HuH-7.5 (cell line): ENCODE results near the gene FBXO3.
"Not testable (repeated sequence)": the region's sequence is repeated elsewhere in the genome, so short reads cannot be mapped to it uniquely, and the experiment has no call there.

Experiments
- DNase-seq: peaks from one replicate; pipeline ENCODE4 v3.0.0; 2011; ENCODE audit warnings: low spot score

The FBXO3 gene, protein sequence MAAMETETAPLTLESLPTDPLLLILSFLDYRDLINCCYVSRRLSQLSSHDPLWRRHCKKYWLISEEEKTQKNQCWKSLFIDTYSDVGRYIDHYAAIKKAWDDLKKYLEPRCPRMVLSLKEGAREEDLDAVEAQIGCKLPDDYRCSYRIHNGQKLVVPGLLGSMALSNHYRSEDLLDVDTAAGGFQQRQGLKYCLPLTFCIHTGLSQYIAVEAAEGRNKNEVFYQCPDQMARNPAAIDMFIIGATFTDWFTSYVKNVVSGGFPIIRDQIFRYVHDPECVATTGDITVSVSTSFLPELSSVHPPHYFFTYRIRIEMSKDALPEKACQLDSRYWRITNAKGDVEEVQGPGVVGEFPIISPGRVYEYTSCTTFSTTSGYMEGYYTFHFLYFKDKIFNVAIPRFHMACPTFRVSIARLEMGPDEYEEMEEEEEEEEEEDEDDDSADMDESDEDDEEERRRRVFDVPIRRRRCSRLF

DNA sequence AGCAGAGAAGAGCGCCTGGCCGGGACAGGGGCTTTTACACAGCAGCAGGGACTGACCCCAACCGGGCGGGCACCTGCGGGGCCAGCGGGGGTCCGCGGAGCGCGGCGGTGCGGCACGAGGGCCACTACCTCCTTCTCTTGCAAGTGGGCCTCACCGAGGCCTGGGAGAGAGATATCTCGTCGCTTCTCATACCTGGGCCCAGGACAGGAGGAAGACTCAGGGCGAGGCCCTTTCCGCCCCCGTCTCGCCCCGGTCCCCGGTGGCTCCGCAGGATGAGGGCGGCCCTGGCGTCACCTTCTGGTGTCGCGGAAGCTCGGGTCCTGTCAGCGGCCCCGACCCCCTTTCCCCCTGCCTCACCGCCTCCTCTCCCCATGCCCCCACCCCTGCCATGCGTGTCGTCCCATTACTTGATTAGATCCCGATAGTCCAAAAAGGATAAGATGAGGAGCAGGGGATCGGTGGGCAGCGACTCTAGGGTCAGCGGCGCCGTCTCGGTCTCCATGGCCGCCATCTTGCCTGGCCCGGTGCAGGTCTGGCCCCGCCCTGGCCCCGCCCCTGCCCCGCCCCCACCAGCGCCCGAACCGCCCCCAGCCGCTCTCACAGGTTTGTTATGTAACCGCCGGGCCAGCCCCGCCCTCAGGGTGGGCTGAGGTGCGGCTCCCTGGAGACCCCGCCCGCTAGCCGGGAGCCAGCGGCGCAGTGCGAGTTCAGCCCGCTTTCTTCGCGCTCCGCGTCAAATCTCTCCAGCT is at the start of gene FBXO3:
Gene FBXO3, minus strand, starts transcription at position 534 of the 749 bp plus-strand sequence. Its CDS starts 23 bp downstream, at position 511.
- DNase-seq: peak; percentile 69

DNA sequence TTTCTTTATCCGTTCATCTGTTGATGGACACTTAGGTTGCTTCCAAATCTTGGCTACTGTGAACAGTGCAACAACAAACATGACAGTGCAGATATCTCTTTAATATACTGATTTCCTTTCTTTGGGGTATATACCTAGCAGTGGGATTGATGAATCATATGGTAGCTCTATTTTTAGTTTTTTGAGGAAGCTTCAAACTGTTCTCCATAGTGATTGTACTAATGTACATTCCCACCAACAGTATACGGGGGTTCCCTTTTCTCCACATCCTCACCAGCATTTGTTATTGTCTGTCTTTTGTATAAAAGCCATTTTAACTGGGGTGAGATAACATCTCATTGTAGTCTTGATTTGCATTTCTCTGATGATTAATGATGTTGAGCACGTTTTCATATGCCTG is 48.7 kb upstream of the FBXO3 start:
- DNase-seq: not testable (repeated sequence)

DNA sequence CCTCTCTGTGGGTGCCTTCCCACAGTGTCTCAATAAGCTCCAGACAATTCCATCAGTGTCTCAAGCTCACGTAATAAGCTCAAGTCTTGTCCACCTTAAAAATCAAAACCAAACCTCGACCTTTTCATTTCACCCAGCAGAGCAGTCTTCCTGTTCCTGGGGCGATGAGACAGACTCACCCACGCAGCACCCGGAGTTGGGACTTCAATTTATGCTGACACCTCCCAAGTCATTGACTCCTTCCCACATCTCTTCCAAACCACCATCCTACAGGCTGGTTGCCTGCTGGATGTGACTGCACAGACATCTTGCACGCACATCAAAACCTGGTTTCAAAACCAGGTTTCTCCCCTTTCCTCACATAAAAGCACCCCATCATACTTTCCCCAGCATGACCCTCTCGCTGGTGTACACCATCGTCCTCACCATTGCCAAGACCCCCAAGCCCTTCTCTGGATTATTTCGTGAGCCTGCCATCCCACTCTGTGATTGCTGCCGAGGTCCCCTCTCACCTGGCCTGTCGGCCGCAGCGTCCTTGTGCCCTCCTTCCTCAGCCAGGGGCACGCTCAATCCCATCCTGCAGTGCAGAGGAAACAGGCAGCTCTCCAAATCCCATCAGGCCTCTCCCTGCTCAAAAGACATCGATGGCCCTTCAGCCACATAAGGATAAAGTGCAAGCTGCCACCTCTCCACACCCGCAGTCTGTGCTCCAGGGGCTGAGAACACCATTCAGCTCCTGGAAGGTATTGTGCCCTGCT is 45.1 kb upstream of the FBXO3 start:
- DNase-seq: no peak

DNA sequence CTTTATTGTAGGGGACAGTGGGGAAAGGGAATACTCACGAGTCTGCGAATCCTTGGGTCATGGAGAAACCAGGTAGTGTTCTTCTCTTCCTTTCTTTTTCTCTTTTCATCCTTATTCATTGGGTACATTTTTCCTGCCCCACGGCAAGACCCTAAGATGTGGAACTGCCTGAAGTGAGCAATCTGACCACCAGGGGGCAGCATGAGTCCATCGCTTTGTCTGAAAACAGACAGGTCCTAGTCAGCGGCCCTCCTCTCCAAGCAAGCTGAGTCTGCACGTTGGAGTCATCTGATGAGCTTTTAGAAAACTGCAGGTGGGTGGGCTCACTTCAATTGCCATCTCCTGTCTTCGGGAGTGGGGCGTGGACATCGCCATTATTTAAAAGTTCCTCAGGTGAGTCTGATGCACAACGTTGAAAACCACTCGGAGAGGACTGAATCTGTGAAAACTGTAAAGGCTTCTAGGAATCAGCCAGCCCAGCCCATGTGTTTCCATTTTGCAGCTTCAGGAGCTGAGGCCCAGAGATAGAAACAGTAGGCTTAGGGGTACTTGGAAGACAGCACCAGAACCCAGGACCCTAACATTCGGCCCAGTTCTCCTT is 34.0 kb upstream of the FBXO3 start:
- DNase-seq: peak; percentile 45

DNA sequence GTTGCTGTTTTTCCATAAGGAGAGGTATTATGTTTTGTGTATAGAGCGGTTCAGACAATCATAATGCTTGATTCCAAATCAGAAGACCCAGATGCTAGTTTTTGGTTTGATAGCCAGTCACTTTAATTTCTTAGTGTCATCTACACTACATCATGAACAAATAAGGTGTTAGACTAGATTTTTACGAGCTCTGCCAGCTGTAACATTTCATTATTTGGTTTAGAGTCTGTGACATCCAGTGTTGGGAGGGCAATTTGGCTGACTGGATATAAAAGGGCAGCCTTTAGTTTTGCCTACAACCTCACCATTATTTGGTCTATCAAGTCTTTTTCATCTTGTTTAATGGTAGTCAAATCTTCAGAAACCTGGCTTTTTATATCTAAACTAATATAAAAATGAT is 30.2 kb upstream of the FBXO3 start:
- no peak for DNase-seq

DNA sequence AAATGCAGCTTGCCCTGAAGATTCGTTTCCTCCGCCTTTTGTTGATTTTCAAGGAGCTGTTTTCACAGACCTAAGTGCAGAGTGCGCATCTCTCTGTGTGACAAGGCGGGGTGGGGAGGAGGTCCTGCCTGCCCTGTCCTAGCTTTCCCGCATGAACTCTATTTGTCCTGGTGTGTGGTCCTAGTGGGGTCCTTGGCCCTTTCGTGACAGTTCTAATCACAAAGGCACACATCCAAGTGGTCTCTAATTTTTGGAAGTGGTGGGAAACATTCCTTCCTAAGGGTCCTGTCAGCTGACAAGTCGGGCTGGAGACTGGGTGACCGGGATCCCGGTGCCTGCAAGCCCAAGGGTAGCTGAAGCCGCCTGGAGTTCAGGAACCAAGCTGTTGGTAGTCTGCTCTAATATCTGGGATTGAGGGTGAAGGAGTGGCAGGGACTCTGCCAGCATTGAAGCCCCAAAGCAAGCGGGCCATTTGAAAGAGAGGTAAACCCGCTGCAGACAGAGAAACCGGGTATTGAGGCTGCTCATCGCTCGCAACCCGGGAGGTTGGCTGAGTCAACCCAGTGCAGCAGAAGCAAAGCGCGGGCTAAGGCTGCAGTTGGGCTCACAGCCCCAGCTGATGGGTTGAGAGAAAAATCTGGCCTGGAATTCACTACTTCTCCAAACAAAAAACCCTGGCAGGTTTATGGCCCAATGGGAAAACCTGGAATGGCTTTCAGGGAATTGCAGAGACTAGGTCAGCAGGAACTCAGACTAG is 28.1 kb upstream of the FBXO3 start:
- DNase-seq: no peak

DNA sequence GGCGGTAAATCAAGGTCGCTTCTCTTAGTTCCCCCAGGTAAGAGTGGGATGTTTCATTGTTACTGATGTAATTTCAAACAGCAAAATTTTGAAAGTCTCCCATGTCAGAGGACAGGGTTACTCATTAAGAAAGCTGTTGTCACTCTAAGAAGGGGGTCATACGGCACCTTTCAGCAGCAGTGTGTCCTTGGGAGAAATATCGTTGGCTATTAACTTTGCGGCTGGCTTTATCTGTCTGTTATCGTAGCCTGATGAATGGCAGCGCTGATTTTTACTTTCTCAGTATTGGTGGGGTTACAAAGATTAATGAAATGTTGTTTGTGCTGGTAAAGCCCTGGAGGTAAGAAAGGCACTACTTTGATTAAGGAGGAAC is 27.5 kb upstream of the FBXO3 start:
- no peak for DNase-seq

DNA sequence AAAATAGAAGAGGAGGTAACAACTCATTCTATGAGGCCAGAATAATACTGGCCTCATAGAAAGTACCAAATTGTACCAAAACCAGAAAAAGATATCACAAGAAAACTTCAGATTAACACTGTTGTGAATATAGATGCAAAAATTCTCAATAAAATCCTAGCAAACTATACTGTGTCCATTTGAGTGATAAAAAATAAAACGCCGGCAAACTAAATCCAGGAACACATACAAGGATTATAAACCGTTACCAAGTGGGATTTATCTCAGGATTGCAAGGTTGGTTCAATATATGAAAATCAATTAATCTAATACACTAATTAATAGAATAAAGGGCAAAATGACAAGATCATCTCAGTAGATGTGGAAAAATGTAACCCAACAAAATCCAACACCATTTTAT is 23.6 kb upstream of the FBXO3 start:
- no peak for DNase-seq

DNA sequence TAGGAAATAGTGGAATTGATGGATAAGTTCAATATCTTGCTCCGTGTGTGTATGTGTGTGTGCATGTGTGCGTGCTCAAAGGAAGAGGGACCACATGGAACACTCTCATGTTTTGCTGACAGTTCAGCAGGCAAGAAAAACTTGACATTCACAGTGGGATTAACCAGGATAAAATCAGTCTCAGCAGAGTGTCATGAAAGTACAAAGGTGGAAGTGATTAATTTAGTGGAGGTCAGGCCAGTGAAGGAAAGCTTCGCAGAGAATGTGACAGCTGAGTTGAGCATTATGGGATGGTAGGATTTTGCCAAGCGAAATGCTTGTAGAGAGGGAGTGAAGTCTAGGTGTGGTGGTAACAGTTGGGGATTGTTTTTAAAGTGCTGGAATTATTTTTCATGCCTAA is 15.7 kb upstream of the FBXO3 start:
- no peak for DNase-seq

DNA sequence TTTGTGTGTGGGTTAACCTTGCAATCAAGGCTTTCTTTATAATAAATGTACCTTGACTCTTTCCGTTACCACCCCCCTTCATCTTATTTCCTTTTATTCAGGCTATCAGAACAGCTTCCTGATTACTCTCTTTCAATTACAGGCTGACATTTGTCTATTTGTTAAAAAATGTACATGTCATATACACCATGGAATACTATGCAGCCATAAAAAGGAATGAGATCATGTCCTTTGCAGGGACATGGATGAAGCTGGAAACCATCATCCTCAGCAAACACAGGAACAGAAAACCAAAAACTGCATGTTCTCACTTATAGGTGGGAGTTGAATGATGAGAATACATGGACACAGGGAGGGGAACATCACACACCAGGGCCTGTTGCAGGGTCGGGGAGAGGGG is 13.8 kb upstream of the FBXO3 start:
- DNase-seq: not testable (repeated sequence)

DNA sequence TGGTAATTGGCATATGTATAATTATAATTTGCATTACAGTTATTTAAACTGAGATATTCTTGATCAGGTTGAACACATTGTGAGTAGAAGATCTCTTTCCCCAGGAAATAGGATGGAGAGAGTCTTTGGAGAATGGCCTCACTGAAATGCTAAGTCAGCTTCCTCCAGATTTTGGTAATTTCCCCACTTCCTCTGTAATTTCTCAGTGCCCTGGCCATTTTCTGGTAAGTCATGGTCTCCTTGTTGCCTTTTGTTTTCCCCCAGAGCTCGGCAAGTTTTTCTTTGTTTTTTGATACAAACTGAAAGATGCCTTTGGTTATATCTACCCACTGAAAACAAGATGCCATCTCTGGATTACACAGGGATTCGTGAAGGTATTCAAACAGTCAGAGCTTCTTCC is 12.8 kb upstream of the FBXO3 start:
- no peak for DNase-seq

DNA sequence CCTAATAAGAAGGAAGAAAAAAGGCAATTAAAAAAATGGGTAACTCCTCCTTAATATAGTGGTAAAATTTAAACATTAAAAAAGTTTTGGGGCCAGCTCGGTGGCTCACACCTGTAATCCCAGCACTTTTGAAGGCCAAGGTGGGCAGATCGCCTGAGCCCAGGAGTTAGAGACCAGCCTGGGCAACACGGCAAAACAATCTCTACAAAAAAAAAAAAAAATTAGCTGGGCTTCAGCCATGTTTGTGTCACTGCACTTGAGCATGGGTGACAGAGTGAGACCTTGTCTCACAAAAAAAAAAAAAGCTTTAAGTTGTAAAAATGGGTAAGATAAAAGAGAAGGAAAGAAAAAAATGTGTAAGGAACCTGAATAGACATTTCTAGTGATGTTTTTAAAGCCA is 11.3 kb upstream of the FBXO3 start:
- DNase-seq: no peak

DNA sequence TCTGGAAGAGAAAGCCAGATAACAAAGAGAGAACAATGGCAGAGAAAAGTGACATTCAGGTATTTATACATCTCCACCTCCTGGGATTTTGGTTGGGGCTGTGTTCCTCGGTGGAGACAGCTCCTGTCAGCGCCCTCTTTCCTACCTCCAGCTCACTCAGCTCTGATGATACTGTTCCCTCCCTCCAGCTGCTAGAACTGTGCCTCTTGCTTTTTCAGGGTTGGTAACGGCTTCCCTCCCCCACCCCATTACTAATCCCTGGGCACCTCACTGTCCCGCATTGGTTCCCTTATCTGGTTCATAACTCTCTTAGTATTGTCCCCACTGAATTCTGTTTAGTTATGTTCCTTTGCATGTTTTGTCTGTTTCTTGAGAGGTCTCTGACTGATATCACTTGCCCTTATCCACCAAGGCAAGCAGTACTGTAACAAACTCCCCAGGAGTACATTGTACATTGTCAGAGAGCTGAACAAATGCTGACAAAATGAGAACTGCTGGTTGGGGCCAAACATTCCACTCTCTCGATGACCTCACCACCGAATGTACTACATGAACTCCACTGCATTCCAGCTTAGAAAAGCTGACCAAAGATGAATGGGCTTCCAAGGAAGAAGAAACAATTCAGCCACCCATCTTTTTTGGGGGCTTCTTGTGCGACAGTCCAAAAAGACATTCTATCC is 5.7 kb upstream of the FBXO3 start:
- no peak for DNase-seq

DNA sequence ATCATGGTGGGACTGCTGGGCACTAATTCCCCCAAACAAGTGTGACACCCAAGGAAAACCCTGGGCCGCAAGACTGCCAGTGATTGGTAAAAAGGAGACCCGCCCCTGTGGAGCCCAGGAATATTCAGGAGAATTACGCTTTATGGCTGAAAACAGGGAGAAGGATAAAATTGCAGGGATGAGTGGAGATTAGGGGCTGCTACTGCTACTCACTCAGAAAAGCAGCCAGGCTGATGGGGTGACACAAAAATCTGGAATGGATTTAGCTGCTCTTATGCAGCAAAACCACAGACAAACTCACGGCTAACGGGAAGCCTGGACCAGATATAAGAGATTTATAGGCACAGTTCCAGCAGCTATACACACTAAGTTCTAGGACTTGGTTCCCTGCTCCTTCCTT is 4.4 kb upstream of the FBXO3 start:
- no peak for DNase-seq

DNA sequence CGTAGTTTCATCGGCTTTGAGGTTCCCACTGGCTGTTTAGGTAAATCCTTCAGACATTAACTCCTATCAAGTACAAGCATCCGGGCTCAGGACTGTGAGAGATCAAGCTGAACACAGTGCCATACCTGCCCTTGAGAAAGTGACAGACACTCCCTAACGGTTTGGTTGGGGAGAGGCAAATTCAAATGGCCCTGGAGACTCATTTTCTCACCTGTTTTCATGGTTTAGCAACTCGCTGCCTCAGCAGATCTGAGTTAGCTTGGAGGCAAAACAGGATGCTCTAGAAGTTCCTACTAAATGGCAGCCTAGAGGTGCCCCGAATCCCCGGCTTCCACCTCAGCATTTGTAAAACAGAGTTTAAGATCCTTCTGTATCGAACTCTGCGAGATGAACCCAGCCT is 3.6 kb upstream of the FBXO3 start:
- DNase-seq: no peak

DNA sequence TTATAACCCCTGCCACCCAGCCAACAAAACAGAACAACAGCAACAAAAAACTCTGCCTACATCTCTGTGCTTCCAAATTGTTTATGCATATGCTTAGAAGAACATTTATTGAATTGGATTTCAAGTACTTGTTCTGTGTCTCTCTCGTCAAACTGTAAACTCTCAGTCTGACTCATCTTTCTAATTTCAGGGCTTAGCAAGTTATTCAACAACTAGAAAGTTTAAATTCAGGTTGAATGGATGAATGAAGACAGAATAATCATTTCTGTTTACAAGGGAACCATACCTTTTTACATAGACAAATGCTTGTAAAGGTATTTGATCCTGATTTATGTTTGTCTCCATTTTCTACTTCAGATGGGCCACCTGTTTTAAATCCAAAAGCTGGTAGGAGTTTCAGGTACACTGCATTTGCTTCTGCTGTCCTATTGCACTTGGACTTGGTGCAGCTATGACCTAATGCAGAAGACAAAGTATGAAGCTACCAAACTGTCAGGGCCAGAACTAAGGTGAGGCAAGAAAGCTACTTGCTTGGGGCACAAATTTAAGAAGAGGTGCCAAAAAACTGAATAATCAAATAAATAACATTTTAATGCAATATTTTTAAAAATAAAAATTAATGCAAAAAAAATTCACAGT is 1.6 kb upstream of the FBXO3 start:
- DNase-seq: no peak

DNA sequence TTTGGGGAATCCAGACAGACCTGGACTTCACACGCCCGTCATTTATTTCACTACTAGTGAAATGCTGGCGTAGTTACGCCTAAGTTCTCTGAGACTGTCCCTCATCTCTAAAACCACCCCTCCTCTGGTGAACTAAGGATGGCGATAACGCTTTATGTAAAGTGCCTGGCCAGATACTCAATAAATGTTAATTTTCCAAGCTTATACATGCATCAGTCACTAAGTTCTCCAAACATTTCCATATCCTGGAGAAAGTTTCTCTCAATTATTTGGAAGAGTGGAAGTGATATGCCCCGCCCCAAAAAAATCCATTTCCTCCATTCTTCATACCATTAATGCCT is 1.1 kb upstream of the FBXO3 start:
- DNase-seq: no peak

DNA sequence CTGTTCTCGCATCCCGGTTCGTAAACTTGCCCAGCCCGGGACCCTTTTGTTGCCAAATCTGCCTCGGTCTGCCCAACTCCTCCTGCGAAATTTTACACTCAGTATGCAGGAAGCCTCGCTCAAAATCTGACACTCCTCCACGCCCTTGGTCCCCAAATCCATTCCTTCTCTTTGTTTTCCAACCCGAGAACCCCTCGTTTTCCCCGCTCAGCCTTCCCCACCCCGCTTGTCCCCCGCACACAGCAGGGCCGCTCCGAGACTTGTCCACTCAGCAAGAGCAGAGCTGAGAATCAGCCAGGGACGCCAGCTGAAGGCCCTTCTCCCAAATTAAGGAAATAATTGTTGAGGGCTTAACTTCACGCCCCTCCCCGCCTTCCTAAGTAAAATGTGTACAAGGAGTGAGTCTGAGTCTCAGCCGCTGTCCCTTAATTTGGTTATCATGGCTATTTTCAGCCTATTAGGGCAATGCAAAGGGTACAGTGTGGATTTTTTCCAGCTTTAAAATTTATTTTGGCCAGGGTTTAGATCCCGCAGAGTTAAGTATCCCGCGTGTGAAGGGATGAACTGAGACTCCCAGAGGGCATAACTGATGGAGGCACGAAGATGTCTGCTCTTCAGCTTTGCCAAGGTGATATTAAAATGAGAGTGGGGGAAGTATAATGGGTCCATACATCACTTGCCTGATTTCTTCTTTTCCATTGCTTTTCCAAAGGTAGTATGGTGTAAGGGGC is 581 bp upstream of the FBXO3 start:
- DNase-seq: no peak

DNA sequence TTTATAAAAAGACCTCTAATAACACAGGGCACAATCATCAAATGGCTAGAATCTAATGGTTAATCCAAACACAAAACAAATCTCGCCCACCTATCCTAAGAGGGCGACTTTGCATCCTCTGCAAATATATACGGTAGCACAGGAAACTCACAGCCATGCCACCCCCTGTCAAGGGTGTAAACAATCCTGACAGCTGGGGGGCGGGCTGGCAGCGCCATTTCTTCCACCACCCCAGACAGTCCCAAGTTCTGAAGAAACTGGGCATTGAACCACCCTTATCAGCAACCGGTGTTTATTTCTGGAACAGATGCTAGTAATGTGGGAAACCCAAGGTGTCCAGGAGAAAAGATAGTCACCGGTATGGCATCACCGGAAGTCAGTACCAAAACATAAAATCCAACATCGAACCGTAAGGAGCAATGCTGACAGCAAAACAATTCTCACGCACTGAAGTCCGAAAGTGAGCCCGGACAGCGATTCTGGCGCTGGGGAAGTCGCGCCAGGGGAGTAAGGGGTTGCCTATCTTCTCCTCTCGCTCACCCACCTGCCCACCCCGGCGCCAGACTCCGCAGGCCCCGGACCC is 825 bp downstream of the FBXO3 start:
- DNase-seq: peak; percentile 18

DNA sequence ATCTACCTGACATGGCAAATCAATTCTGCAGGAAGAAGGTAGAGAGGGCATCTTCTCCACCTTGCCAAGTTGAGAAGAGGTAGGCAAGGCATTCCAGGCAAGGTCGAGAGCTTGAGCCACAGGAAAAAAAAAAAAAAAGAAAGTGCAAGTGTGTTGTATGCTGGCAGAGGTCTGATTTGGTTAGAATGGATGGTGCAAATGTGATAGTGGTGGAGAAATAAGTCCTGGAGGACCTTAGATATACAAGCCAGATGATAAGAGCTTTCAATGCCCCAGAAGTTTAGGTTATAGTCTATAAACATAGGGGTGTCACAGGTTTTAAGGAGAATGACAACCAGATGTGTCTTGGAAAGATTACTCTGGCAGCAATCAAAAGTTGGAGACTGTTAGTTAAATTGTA is 1.4 kb downstream of the FBXO3 start:
- no peak for DNase-seq
